Mammary epithelial cell (primary cell): ENCODE results near the gene KCNAB2.

Source experiments
- CTCF ChIP-seq, 2 donors: IDR thresholded peaks in 1 of 2; conservative IDR thresholded peaks in 1 of 2; 2 replicates each; pipeline ENCODE4 v1.5.1; 2011 to 2012; ENCODE audit warnings: inconsistent platforms in 2 of 2, low read length in 2 of 2, mild to moderate bottlenecking in 2 of 2, control low read depth in 1 of 2, low read depth in 1 of 2; ENCODE audit not compliant: insufficient read depth in 1 of 2; ENCODE audit errors: extremely low read depth in 1 of 2
- EZH2 ChIP-seq: IDR thresholded peaks from 2 replicates; pipeline ENCODE4 v1.6.1; 2012; ENCODE audit warnings: low read length, inconsistent platforms, borderline replicate concordance

DNA sequence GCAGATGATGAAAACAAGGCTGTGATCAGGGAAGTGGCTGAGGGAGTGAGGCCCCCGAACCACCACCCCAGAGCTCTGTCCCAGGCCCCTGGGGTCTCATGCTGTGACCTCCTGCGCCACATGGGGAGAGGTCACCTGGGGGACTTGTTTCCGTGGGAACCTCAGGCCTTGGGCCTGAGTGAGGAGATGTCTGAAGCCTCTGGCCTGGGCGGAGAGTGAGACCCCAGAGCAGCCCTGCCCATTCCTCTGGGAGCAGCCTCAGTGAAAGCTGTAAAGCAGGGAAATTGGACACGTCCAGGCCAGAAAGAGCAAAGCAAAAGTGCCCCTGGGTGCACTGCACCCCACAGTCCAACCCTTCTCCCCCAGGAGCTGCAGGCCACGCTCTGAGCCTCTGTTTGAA is 37.0 kb upstream of the KCNAB2 start:
- no peak for TF ChIP-seq CTCF (conservative IDR thresholded peaks at IDR 0.05 in 1 of 2, IDR thresholded peaks at IDR 0.05 in 1 of 2; ENCODE audit: extremely low read depth in 1 of 2, insufficient read depth in 1 of 2, low read depth in 1 of 2, low read length in 2 of 2)
- TF ChIP-seq EZH2 = no peak
